Stimulated activated CD8-positive, alpha-beta memory T cell treated with anti-CD3 and anti-CD28 coated beads, Interleukin-7, amount 100 ng/mL, for 4 hours (primary cell): ENCODE measurements around the gene KIFAP3.
"Not testable (repeated sequence)": the region's sequence is repeated elsewhere in the genome, so short reads cannot be mapped to it uniquely, and the experiment has no call there.

ENCODE experiments used
- DNase-seq, 2 donors: peaks; one replicate each; pipeline ENCODE4 v3.0.0-alpha.2; 2020; ENCODE audit warnings: low read depth in 2 of 2

The KIFAP3 gene

GRCh38 chr1:170074250-170075157 lies at the start of gene KIFAP3:
Gene KIFAP3 (minus strand): TSS chr1:170074695. CDS start chr1:170074467, 228 bp downstream.
- DNase-seq, result peak; percentile 92 to 95

GRCh38 chr1:170122366-170122765 lies 47.9 kb upstream of the KIFAP3 start:
- no peak for DNase-seq

DNA sequence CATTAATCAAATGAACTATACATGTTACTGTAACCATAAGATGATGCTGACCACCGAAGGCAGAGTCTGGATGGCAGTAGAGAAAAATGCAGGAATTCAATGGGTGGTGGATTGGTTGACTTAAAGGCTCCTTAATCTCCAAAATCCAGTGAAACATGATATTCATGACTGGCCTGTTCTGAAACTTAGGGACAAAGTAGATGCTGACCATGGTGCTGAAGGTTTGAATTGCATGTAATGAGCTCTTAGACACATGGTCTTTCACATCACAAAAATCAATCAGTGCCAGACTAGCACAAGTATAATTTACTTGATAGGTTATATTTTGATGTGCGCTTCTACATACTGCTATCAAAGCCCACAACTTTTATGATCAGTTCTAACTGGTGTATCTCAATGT lies 40.4 kb upstream of the KIFAP3 start:
- DNase-seq, result no peak

GRCh38 chr1:170113140-170113539 lies 38.6 kb upstream of the KIFAP3 start:
- DNase-seq, result not testable (repeated sequence)

DNA sequence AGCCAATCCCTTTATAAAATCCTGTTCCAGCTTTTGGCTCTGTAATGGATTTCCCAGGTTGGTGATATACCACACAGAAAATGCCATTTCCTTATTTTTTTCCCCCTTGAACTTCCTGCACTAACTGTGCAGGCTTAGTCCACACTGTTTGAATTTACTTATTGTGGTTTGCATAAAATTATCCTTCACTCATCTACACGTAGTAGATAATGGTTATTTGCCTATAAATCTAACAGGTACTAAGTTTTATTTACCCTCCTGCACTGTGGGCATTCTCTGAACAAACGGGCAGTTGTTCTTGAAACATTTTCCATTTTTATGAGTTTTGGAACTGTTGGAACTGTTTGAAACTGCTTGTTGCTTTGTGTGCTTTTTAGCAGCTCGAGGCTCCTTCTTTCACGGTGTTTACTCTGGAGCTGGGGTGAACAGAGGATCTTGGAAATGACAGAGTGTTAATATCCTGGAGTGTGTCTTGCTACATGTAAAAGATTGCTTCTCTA lies 23.0 kb upstream of the KIFAP3 start:
- DNase-seq, result no peak

DNA sequence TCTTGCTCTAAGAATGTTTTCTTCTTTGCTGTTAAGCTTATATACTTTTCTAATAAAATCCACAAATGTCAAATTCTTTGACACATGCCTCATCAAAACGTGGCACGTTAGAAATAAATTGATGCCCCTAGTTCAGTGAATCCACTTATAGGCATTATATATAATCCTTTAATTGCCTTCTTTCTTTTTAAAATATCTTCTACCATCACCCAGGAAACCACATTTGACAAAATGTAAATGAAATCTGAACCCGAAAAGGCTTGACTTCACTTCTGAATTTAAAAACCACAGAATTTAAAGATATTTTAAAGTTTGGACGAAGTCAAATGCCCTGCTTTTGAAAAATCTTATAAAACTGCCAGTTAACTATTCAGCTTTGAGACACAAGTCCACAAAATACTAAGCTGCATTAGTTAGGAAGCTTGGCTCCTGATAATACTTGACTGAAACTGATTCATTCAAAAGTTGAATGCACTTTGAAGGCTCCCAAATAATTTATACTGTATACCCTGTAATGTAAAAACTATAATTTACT lies 22.4 kb upstream of the KIFAP3 start:
- DNase-seq, result no peak

GRCh38 chr1:170095976-170096748 lies 21.7 kb upstream of the KIFAP3 start:
- no peak for DNase-seq

DNA sequence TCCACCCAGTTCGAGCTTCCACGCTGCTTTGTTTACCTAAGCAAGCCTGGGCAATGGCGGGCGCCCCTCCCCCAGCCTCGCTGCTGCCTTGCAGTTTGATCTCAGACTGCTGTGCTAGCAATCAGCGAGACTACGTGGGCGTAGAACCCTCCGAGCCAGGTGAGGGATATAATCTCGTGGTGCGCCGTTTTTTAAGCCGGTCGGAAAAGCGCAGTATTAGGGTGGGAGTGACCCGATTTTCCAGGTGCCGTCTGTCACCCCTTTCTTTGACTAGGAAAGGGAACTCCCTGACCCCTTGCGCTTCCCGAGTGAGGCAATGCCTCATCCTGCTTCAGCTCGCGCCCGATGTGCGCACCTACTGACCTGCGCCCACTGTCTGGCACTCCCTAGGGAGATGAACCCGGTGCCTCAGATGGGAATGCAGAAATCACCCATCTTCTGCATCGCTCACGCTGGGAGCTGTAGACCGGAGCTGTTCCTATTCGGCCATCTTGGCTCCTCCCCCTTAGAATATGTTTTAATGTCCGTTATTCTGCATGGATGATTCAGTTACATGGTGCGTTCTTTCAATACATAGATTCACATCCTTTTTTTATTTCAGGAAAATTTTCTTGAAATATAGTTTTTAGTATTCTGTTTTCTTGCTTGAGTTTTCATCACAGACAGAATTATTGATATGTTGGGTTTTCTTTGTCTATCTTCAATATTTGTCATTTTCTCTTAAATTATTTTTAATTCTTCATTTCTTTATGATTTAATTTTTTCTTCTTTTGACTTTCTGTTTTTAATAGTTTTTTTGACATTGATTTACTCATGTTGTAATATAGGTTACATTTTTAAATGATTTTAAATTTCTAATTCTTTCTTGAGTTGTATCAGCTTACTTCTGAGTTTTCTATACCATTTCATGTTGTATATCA lies 20.5 kb upstream of the KIFAP3 start:
- not testable (repeated sequence) for DNase-seq

- DNase-seq, result no peak
Observed at GRCh38 chr1:170086399-170087032, 12.0 kb upstream of the KIFAP3 start.

GRCh38 chr1:170085091-170085490 lies 10.6 kb upstream of the KIFAP3 start:
- DNase-seq, result no peak

- DNase-seq, result no peak
Observed at GRCh38 chr1:170078610-170079189, 4.2 kb upstream of the KIFAP3 start.

- DNase-seq, result no peak
Observed at GRCh38 chr1:170077926-170078325, 3.4 kb upstream of the KIFAP3 start.

DNA sequence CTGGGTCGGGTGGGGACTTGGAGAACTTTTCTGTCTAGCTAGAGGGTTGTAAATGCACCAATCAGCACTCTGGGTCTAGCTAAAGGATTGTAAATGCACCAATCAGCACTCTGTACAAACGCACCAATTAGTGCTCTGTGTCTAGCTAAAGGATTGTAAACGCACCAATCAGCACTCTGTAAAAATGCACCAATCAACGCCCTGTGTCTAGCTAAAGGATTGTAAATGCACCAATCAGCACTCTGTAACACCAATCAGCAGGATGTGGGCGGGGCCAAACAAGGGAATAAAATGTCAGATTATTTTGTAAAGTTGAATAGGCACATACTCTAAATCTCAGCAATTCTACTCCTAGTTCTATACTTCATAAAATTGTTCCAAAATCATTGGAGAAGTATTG lies 2.5 kb upstream of the KIFAP3 start:
- not testable (repeated sequence) for DNase-seq

DNA sequence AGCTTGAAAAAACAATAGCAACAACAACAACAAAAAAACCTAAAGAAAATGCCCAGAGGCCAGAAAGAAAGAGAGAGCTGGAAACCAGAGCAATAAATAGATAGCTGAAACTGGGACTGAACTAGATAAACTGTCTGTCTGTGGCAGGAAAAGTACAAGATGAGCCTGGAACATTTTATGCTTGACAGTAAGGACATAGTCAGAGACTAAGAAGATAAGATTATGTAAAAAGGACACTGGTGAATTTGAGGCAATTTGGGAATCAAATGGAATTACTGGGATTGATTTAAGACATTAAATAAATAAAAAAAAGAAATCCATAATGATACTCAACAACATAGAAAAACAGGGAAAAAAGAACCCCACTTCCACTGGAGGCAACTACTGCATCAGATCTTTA lies 1.7 kb upstream of the KIFAP3 start:
- no peak for DNase-seq

DNA sequence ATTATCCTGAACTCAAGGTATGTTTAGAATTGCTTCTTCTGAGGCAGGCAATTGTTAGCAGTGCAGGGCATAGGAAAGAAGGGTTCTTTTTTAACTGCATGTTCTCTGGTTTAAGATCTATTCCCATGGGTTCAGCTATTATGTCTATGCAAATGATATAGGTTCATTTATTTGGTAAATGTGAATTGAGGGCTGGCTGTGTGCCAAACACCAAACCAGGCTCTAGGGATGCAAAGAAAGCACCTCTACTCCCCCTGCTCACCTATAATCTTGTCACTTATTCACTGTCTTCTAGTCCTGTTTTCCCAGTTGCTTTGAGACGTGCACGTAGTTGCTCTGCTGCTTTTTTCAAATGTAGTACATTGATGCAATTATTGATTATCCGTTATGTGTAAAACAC lies 691 bp upstream of the KIFAP3 start:
- no peak for DNase-seq

DNA sequence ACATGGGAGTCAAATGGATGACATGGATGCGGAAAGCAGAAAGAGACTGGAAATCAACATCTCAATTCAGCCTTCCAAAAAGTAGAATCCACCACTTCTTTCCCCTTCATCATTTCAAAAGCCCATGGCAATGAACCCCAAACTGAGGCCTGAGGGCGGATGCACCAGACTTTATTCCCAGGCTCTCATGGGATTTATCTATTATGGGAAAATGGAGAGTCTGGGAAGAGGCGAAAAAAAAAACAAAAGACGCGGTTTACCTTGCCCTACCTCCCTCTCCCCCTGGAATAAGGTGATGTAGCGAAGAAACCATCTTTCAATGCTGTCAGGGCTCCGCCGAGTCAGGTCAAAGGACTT lies 624 bp downstream of the KIFAP3 start:
- DNase-seq, result no peak

- no peak for DNase-seq
Observed at GRCh38 chr1:170071378-170071777, 3.1 kb downstream of the KIFAP3 start.

DNA sequence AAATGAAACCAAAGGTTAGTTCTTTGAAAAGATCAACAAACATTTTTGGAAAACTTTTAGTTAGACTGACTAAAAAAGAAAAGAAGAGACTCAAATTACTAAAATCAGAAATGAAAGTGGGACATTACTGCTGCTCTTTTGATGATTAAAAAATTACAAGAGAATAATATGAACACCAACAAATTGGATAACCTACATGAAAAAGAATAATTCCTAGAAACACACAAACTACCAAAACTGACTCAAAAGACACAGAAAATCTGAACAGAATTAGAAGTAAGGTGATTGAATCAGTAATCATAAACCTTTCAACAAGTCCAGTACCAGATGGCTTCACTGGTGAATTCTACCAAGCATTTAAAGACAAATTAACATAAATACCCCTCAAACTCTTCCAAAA lies 5.6 kb downstream of the KIFAP3 start:
- DNase-seq, result no peak

GRCh38 chr1:170067253-170067819 lies 7.2 kb downstream of the KIFAP3 start:
- DNase-seq, result no peak

GRCh38 chr1:170064821-170065220 lies 9.7 kb downstream of the KIFAP3 start:
- DNase-seq, result no peak
